K562 (cell line): ENCODE results near the gene OR2AT4. TPM values are rescaled to one million over a fixed set of nuclear protein-coding genes. Genes with fewer than 3 reads are reported as not detected.

Source experiments
- ARID1B ChIP-seq: fragments of 450-650 bp; IDR thresholded peaks from 2 replicates; pipeline ENCODE4 v1.6.1; 2016; ENCODE audit warnings: antibody characterized with exemption, mild to moderate bottlenecking, inconsistent platforms
- DDX20 ChIP-seq: fragments of 450-650 bp; IDR thresholded peaks from 2 replicates; pipeline ENCODE4 v1.6.1; 2016; ENCODE audit warnings: missing genetic modification characterization, low read depth, mild to moderate bottlenecking, missing compliant biosample characterization, moderate library complexity
- GATA2 ChIP-seq: sonication (generic); formaldehyde crosslinking; IDR thresholded peaks from 2 replicates; pipeline ENCODE4 v1.4.0; 2020; ENCODE audit warnings: mild to moderate bottlenecking, missing genetic modification reagents
- MBD2 ChIP-seq: sonication (generic); IDR thresholded peaks from 2 replicates; pipeline ENCODE4 v1.6.1; 2016; ENCODE audit warnings: low read depth, borderline replicate concordance
- NUFIP1 ChIP-seq: fragments of 450-650 bp; IDR thresholded peaks from 2 replicates; pipeline ENCODE4 v1.6.1; 2018; ENCODE audit not compliant: partially characterized antibody
- POLR2AphosphoS2 ChIP-seq: IDR thresholded peaks from 2 replicates; pipeline ENCODE4 v1.6.1; 2012; ENCODE audit warnings: low read length, improper control_type of control experiment
- SMAD2 ChIP-seq: fragments of 150-350 bp; IDR thresholded peaks from 2 replicates; pipeline ENCODE4 v1.6.1; 2014; ENCODE audit warnings: low read depth, mild to moderate bottlenecking, low read length
- SPI1 ChIP-seq: IDR thresholded peaks from 2 replicates; pipeline ENCODE4 v1.6.1; 2011; ENCODE audit warnings: low read depth, low read length, control low read depth, borderline replicate concordance
- ZNF212 ChIP-seq: fragments of 450-650 bp; formaldehyde crosslinking; IDR thresholded peaks from 2 replicates; pipeline ENCODE4 v1.4.0; 2020; ENCODE audit warnings: mild to moderate bottlenecking
- ZNF644 ChIP-seq: fragments of 200-800 bp; sonication (Bioruptor generic); IDR thresholded peaks from 2 replicates; pipeline ENCODE4 v1.6.1; 2016; ENCODE audit warnings: low read depth, missing genetic modification characterization, missing compliant biosample characterization
- polyA plus RNA-seq, 8 experiments: library from polyadenylated mRNA; depleted of rRNA in 4 of 8; stranded (reverse) in 5 of 8; unstranded in 3 of 8; fragments of >200 nt; fragmentation: Nextera tagmentation in 2 of 8; fragmentation: Illumina TruSeq in 1 of 8; extraction: Ambion mirVana in 2 of 8; extraction: Trizol in 1 of 8; gene quantifications; 2 replicates each; pipeline versions ENCODE4 v1.2.1 to v1.2.3, GENCODE V29; 2011 to 2014; ENCODE audit warnings: inconsistent platforms in 1 of 8, missing spikeins in 1 of 8
- total RNA-seq, 7 experiments: library from RNA; depleted of rRNA in 6 of 7; stranded (reverse); fragments of >200 nt in 6 of 7; fragmentation: Illumina TruSeq in 2 of 7; extraction: Trizol in 2 of 7; gene quantifications; 2 replicates each; pipeline versions ENCODE4 v1.2.1 to v1.2.3, GENCODE V29; 2011 to 2021; ENCODE audit warnings: low replicate concordance in 1 of 7
- TF ChIP-seq, protein P1 (sequence below): fragments of 200-600 bp; sonication (generic); IDR thresholded peaks from one replicate; pipeline ENCODE4 v1.6.1; 2012; ENCODE audit warnings: mild to moderate bottlenecking, low read depth, low read length, inconsistent platforms
- TF ChIP-seq, protein P2 (sequence below): fragments of 150-350 bp; conservative IDR thresholded peaks from 2 replicates; pipeline ENCODE4 v1.6.1; 2014; ENCODE audit warnings: low read length
- TF ChIP-seq, protein P3 (sequence below), 2 experiments: fragments of 450-650 bp in 1 of 2; sonication (generic) in 1 of 2; formaldehyde crosslinking in 1 of 2; IDR thresholded peaks in 1 of 2; conservative IDR thresholded peaks in 1 of 2; 2 replicates each; pipeline versions ENCODE4 v1.6.1 to v1.8.1; 2016 to 2023; ENCODE audit warnings: mild to moderate bottlenecking in 2 of 2, moderate library complexity in 2 of 2, inconsistent platforms in 1 of 2, missing genetic modification reagents in 1 of 2

Gene OR2AT4
- total and polyA plus RNA-seq, 9 of the 15 experiments (the other 6 are each of a cell fraction or from before 2014, with no cell fraction given) = 0.86 to 3.1 (median 2.0) TPM

DNA sequence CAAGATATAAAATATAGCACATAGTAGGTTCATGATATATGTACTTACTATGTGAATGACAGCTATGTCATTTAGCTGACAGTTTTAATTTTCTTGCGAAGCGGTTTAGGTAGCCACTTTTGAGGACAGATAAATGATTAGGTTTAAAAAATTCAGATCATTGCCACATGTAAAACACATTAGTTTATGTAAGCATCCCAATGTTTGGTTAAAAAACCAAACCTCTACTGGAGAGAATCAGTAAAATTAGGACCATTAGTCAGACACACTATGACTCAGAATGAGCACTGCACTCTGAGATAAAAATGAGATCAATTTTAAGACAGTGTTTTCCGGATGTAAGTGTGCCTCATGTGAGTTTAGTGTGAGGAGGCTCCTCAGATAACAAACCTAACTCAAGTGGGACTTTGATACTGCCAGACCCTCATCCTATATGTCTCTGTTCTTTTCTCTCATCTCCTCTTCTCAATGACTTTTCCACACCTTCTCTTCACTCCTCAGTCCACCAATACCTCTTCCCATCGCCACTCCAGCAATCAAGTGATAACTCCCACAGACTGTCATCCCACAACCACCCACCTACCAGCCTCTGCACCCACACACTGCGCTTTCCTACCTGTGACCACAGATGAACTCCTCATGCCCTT is 6.8 kb upstream of the OR2AT4 start (continued):
- TF ChIP-seq, protein P1, sequence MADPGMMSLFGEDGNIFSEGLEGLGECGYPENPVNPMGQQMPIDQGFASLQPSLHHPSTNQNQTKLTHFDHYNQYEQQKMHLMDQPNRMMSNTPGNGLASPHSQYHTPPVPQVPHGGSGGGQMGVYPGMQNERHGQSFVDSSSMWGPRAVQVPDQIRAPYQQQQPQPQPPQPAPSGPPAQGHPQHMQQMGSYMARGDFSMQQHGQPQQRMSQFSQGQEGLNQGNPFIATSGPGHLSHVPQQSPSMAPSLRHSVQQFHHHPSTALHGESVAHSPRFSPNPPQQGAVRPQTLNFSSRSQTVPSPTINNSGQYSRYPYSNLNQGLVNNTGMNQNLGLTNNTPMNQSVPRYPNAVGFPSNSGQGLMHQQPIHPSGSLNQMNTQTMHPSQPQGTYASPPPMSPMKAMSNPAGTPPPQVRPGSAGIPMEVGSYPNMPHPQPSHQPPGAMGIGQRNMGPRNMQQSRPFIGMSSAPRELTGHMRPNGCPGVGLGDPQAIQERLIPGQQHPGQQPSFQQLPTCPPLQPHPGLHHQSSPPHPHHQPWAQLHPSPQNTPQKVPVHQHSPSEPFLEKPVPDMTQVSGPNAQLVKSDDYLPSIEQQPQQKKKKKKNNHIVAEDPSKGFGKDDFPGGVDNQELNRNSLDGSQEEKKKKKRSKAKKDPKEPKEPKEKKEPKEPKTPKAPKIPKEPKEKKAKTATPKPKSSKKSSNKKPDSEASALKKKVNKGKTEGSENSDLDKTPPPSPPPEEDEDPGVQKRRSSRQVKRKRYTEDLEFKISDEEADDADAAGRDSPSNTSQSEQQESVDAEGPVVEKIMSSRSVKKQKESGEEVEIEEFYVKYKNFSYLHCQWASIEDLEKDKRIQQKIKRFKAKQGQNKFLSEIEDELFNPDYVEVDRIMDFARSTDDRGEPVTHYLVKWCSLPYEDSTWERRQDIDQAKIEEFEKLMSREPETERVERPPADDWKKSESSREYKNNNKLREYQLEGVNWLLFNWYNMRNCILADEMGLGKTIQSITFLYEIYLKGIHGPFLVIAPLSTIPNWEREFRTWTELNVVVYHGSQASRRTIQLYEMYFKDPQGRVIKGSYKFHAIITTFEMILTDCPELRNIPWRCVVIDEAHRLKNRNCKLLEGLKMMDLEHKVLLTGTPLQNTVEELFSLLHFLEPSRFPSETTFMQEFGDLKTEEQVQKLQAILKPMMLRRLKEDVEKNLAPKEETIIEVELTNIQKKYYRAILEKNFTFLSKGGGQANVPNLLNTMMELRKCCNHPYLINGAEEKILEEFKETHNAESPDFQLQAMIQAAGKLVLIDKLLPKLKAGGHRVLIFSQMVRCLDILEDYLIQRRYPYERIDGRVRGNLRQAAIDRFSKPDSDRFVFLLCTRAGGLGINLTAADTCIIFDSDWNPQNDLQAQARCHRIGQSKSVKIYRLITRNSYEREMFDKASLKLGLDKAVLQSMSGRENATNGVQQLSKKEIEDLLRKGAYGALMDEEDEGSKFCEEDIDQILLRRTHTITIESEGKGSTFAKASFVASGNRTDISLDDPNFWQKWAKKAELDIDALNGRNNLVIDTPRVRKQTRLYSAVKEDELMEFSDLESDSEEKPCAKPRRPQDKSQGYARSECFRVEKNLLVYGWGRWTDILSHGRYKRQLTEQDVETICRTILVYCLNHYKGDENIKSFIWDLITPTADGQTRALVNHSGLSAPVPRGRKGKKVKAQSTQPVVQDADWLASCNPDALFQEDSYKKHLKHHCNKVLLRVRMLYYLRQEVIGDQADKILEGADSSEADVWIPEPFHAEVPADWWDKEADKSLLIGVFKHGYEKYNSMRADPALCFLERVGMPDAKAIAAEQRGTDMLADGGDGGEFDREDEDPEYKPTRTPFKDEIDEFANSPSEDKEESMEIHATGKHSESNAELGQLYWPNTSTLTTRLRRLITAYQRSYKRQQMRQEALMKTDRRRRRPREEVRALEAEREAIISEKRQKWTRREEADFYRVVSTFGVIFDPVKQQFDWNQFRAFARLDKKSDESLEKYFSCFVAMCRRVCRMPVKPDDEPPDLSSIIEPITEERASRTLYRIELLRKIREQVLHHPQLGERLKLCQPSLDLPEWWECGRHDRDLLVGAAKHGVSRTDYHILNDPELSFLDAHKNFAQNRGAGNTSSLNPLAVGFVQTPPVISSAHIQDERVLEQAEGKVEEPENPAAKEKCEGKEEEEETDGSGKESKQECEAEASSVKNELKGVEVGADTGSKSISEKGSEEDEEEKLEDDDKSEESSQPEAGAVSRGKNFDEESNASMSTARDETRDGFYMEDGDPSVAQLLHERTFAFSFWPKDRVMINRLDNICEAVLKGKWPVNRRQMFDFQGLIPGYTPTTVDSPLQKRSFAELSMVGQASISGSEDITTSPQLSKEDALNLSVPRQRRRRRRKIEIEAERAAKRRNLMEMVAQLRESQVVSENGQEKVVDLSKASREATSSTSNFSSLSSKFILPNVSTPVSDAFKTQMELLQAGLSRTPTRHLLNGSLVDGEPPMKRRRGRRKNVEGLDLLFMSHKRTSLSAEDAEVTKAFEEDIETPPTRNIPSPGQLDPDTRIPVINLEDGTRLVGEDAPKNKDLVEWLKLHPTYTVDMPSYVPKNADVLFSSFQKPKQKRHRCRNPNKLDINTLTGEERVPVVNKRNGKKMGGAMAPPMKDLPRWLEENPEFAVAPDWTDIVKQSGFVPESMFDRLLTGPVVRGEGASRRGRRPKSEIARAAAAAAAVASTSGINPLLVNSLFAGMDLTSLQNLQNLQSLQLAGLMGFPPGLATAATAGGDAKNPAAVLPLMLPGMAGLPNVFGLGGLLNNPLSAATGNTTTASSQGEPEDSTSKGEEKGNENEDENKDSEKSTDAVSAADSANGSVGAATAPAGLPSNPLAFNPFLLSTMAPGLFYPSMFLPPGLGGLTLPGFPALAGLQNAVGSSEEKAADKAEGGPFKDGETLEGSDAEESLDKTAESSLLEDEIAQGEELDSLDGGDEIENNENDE = no peak
- TF ChIP-seq, protein P2, sequence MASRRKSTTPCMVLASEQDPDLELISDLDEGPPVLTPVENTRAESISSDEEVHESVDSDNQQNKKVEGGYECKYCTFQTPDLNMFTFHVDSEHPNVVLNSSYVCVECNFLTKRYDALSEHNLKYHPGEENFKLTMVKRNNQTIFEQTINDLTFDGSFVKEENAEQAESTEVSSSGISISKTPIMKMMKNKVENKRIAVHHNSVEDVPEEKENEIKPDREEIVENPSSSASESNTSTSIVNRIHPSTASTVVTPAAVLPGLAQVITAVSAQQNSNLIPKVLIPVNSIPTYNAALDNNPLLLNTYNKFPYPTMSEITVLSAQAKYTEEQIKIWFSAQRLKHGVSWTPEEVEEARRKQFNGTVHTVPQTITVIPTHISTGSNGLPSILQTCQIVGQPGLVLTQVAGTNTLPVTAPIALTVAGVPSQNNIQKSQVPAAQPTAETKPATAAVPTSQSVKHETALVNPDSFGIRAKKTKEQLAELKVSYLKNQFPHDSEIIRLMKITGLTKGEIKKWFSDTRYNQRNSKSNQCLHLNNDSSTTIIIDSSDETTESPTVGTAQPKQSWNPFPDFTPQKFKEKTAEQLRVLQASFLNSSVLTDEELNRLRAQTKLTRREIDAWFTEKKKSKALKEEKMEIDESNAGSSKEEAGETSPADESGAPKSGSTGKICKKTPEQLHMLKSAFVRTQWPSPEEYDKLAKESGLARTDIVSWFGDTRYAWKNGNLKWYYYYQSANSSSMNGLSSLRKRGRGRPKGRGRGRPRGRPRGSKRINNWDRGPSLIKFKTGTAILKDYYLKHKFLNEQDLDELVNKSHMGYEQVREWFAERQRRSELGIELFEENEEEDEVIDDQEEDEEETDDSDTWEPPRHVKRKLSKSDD = no peak
- TF ChIP-seq GATA2 (CRISPR knock-in tag) (0 out of 2 replicates have a peak, but pooled peaks have one; percentile 31), ZNF644 (tag) (no peak), ZNF212 (CRISPR knock-in tag) (no peak), POLR2AphosphoS2 (no peak), SPI1 (no peak), DDX20 (no peak), SMAD2 (no peak), MBD2 (0 out of 2 replicates have a peak, but pooled peaks have one; percentile 40), NUFIP1 (no peak), ARID1B (peak; percentile 97)
- TF ChIP-seq, protein P3, sequence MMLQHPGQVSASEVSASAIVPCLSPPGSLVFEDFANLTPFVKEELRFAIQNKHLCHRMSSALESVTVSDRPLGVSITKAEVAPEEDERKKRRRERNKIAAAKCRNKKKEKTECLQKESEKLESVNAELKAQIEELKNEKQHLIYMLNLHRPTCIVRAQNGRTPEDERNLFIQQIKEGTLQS (IDR thresholded peaks at IDR 0.05) = peak; percentile 97
- TF ChIP-seq, protein P3 (CRISPR knock-in tag; conservative IDR thresholded peaks at IDR 0.05) = peak; percentile 81
